SU-DHL-6 (cell line): Measurements from ENCODE around the gene CNTN1.

ENCODE experiments used
- H2AFZ ChIP-seq: fragments of 200-600 bp; sonication (generic); 2 replicates; pipeline ENCODE4 v1.6.1; 2014; ENCODE audit warnings: low read depth, mild to moderate bottlenecking, moderate library complexity, mixed read lengths, antibody characterized with exemption, low read length; ENCODE audit not compliant: severe bottlenecking
- H3F3A ChIP-seq: fragments of 200-600 bp; shearing (Covaris generic); 2 replicates; pipeline ENCODE4 v1.6.0; 2016; ENCODE audit warnings: antibody characterized with exemption, mild to moderate bottlenecking; ENCODE audit not compliant: insufficient read depth
- H3K27ac ChIP-seq: fragments of 200-600 bp; sonication (generic); 2 replicates; pipeline ENCODE4 v1.5.1; 2016; ENCODE audit warnings: low read depth, mild to moderate bottlenecking, low read length, moderate library complexity, mixed read lengths
- H3K27me3 ChIP-seq: fragments of 200-600 bp; sonication (generic), shearing (Covaris generic); 2 replicates; pipeline ENCODE4 v1.6.0; 2014; ENCODE audit warnings: mild to moderate bottlenecking, low read length
- H3K36me3 ChIP-seq: fragments of 200-600 bp; sonication (generic); 2 replicates; pipeline ENCODE4 v1.6.1; 2014; ENCODE audit warnings: mild to moderate bottlenecking, low read length, mixed read lengths
- H3K4me2 ChIP-seq: fragments of 300-600, 200-600 bp; shearing (Covaris generic), sonication (generic); 2 replicates; pipeline ENCODE4 v1.6.0; 2014; ENCODE audit warnings: low read length, low read depth, mild to moderate bottlenecking; ENCODE audit not compliant: poor library complexity, severe bottlenecking
- H3K4me3 ChIP-seq: fragments of 200-600 bp; sonication (generic); 2 replicates; pipeline ENCODE4 v1.5.1; 2014; ENCODE audit warnings: antibody characterized with exemption, low read length, mild to moderate bottlenecking, mixed read lengths; ENCODE audit not compliant: insufficient read depth, poor library complexity, severe bottlenecking
- H3K79me2 ChIP-seq: fragments of 200-600 bp; sonication (generic); 2 replicates; pipeline ENCODE4 v1.6.1; 2014; ENCODE audit warnings: mild to moderate bottlenecking, low read length, moderate library complexity; ENCODE audit not compliant: insufficient read depth
- H3K9ac ChIP-seq: fragments of 200-600 bp; sonication (generic); 2 replicates; pipeline ENCODE4 v1.7.0; 2014; ENCODE audit warnings: mild to moderate bottlenecking, low read length
- H3K9me2 ChIP-seq: fragments of 200-600 bp; sonication (generic); replicated peaks from 2 replicates; pipeline ENCODE4 v1.6.1; 2014; ENCODE audit warnings: low read length; ENCODE audit not compliant: insufficient read depth
- H3K9me3 ChIP-seq: fragments of 200-600 bp; sonication (generic); 2 replicates; pipeline ENCODE4 v1.6.1; 2014; ENCODE audit warnings: low read length, mixed read lengths; ENCODE audit not compliant: insufficient read depth
- H4K20me1 ChIP-seq: fragments of 200-600 bp; sonication (generic); 2 replicates; pipeline ENCODE4 v1.6.1; 2014; ENCODE audit warnings: low read depth, mild to moderate bottlenecking, antibody characterized with exemption, low read length, moderate library complexity, mixed read lengths
- CTCF ChIP-seq: fragments of 200-600 bp; sonication (generic); IDR thresholded peaks from one replicate; pipeline ENCODE4 v1.5.1; 2017; ENCODE audit warnings: antibody characterized with exemption, mild to moderate bottlenecking, low read length, moderate library complexity; ENCODE audit not compliant: insufficient read depth, poor library complexity, severe bottlenecking
- EZH2phosphoT487 ChIP-seq: fragments of 200-600 bp; sonication (generic), shearing (Covaris generic); conservative IDR thresholded peaks from 2 replicates; pipeline ENCODE4 v1.6.1; 2018; ENCODE audit warnings: mild to moderate bottlenecking, antibody characterized with exemption, low read length, moderate library complexity, mixed read lengths

CNTN1 gene

GRCh38 chr12:40752011-40752410 lies 59.8 kb downstream of the CNTN1 start:
- TF ChIP-seq CTCF: no peak
- no peak for TF ChIP-seq EZH2phosphoT487
- no peak overlapping the region for H3K4me3 ChIP-seq
- no peaks in the 10 kb centered on the region for H3K9me3 ChIP-seq
- H3K9ac ChIP-seq: no peak overlapping the region
- H3K4me2 ChIP-seq: no peak overlapping the region
- H3K27me3 ChIP-seq: no peaks in the 10 kb centered on the region
- no peaks in the 10 kb centered on the region for H4K20me1 ChIP-seq
- H3F3A ChIP-seq: no peaks in the 10 kb centered on the region
- H3K9me2 ChIP-seq: no peaks in the 10 kb centered on the region
- H3K79me2 ChIP-seq: no peaks in the 10 kb centered on the region
- no peak overlapping the region for H3K27ac ChIP-seq
- no peaks in the 10 kb centered on the region for H3K36me3 ChIP-seq
- H2AFZ ChIP-seq: no peak overlapping the region

- H3K4me3 ChIP-seq: no peak overlapping the region
- no peaks in the 10 kb centered on the region for H3K27me3 ChIP-seq
- no peaks in the 10 kb centered on the region for H3F3A ChIP-seq
- H3K27ac ChIP-seq: no peak overlapping the region
- no peak overlapping the region for H3K9ac ChIP-seq
- H3K4me2 ChIP-seq: no peak overlapping the region
- H3K36me3 ChIP-seq: no peaks in the 10 kb centered on the region
- no peaks in the 10 kb centered on the region for H3K79me2 ChIP-seq
- H2AFZ ChIP-seq: no peak overlapping the region
- no peaks in the 10 kb centered on the region for H4K20me1 ChIP-seq
- TF ChIP-seq CTCF: no peak
- no peak for TF ChIP-seq EZH2phosphoT487
- no peaks in the 10 kb centered on the region for H3K9me2 ChIP-seq
- H3K9me3 ChIP-seq: no peaks in the 10 kb centered on the region
Measured at GRCh38 chr12:40760821-40761220, 68.6 kb downstream of the CNTN1 start.

- no peaks in the 10 kb centered on the region for H3K9me2 ChIP-seq
- H3K79me2 ChIP-seq: no peaks in the 10 kb centered on the region
- no peak overlapping the region for H3K4me3 ChIP-seq
- no peaks in the 10 kb centered on the region for H3K36me3 ChIP-seq
- no peaks in the 10 kb centered on the region for H4K20me1 ChIP-seq
- TF ChIP-seq EZH2phosphoT487 (no peak), CTCF (no peak)
- H3F3A ChIP-seq: no peaks in the 10 kb centered on the region
- no peak overlapping the region for H2AFZ ChIP-seq
- H3K9me3 ChIP-seq: no peaks in the 10 kb centered on the region
- no peaks in the 10 kb centered on the region for H3K27me3 ChIP-seq
- H3K9ac ChIP-seq: no peak overlapping the region
- no peak overlapping the region for H3K4me2 ChIP-seq
- no peak overlapping the region for H3K27ac ChIP-seq
Measured at GRCh38 chr12:40762072-40762471, 69.8 kb downstream of the CNTN1 start.
